ENCODE results near the gene NUDT3. TPM values are rescaled to one million over a fixed set of nuclear protein-coding genes. Genes with fewer than 3 reads are reported as not detected.

NUDT3 gene
- polyA plus RNA-seq, 1 of the 3 experiments (the other 2 are of a cell fraction), result 11.9 TPM

DNA sequence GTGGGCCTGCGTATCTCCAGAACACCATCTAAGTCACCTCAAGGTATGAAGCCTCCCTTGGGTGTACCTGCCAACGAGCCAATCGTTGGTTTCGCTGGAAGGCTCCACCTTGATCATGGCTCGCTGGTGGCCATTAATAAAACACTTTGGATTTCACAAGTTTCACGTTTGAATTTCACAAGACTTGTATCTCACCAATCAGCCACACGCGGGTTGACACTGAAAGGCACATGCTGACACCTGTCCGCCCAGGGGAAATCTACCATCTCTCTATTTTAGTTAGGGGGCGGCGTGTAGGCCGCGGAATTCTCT is 156.4 kb downstream of the NUDT3 start:
- ChIA-PET POLR2A (interaction anchor here (1.0 to 1.7 kb wide), 3 partner anchors 9 to 13 kb away, joined by 3 to 15 read pairs (median 6); partner anchors contain the start of gene SMIM29), CTCF (interaction anchor here (0.7 to 2.0 kb wide), 6 partner anchors 10 to 291 kb away, joined by 4 to 18 read pairs (median 4); no protein-coding TSS in a partner anchor)
- Histone ChIP-seq H3K4me2 (peak overlapping the region; percentile 78; the same call in 1 of the 2 replicates), H3K36me3 (replicated peaks in 1 of 2; ENCODE audit: control insufficient read depth in 1 of 2, insufficient read depth in 2 of 2, low read length in 1 of 2) (peaks cover 0 to 4% of the 10 kb centered on the region in 2 experiments), H2AFZ (ENCODE audit: low read depth) (no peak overlapping the region), H4K20me1 (ENCODE audit: insufficient read depth) (no peaks in the 10 kb centered on the region), H3K4me1 (ENCODE audit: control insufficient read depth in 1 of 2, insufficient read depth in 2 of 2, low read depth in 1 of 2, low read length in 1 of 2) (peaks cover 9 to 18% of the 10 kb centered on the region in 2 experiments), H3F3A (replicated peaks; ENCODE audit: insufficient read depth) (peaks cover 23% of the 10 kb centered on the region), H3K27me3 (ENCODE audit: insufficient read depth) (no peaks in the 10 kb centered on the region), H3K9ac (peak overlapping the region; percentile 67; the same call in 1 of the 2 replicates), H3K9me3 (no peaks in the 10 kb centered on the region), H3K4me3 (ENCODE audit: low read depth in 2 of 2, low read length in 1 of 2) (peak overlapping the region in 1 of 2 experiments; percentile 60; a peak in 2 of 4 replicates), H3K27ac (ENCODE audit: low read depth in 2 of 2, low read length in 1 of 2) (no peak overlapping the region), H3K9me2 (no peaks in the 10 kb centered on the region), H3K79me2 (ENCODE audit: insufficient read depth) (peaks cover 30% of the 10 kb centered on the region)
- no peak for DNase-seq
- no peak for TF ChIP-seq YY1 (IDR thresholded peaks at IDR 0.05; ENCODE audit: low read depth)
- TF ChIP-seq MXI1 (IDR thresholded peaks at IDR 0.05; ENCODE audit: low read depth, low read length), result no peak
- no peak for TF ChIP-seq TCF12 (IDR thresholded peaks at IDR 0.05)
- TF ChIP-seq RAD21 (IDR thresholded peaks at IDR 0.05; ENCODE audit: low read length), result no peak
- TF ChIP-seq JUND (IDR thresholded peaks at IDR 0.05), result no peak
- no peak for TF ChIP-seq MAX (IDR thresholded peaks at IDR 0.05; ENCODE audit: low read depth)
- TF ChIP-seq RCOR1 (IDR thresholded peaks at IDR 0.05; ENCODE audit: low read length), result no peak
- no peak for TF ChIP-seq FOXM1 (IDR thresholded peaks at IDR 0.05; ENCODE audit: low read depth)
- no peak for TF ChIP-seq TEAD4 (IDR thresholded peaks at IDR 0.05; ENCODE audit: borderline replicate concordance, insufficient read depth)
- no peak for TF ChIP-seq MEF2A (IDR thresholded peaks at IDR 0.05; ENCODE audit: borderline replicate concordance, low read depth)
- TF ChIP-seq GATA2 (CRISPR knock-in tag; IDR thresholded peaks at IDR 0.05), result no peak
- no peak for TF ChIP-seq EP300 (IDR thresholded peaks at IDR 0.05; ENCODE audit: borderline replicate concordance in 1 of 2, low read depth in 1 of 2, low read length in 1 of 2)
- TF ChIP-seq IRF3 (IDR thresholded peaks at IDR 0.05; ENCODE audit: low read depth, low read length), result no peak
- TF ChIP-seq, protein P1, sequence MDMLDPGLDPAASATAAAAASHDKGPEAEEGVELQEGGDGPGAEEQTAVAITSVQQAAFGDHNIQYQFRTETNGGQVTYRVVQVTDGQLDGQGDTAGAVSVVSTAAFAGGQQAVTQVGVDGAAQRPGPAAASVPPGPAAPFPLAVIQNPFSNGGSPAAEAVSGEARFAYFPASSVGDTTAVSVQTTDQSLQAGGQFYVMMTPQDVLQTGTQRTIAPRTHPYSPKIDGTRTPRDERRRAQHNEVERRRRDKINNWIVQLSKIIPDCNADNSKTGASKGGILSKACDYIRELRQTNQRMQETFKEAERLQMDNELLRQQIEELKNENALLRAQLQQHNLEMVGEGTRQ (IDR thresholded peaks at IDR 0.05; ENCODE audit: borderline replicate concordance, low read depth, low read length), result no peak
- TF ChIP-seq RXRA (IDR thresholded peaks at IDR 0.05; ENCODE audit: borderline replicate concordance, low read depth), result no peak
- TF ChIP-seq FOSL2 (IDR thresholded peaks at IDR 0.05; ENCODE audit: borderline replicate concordance, low read depth), result no peak
- WGBS (ENCODE audit: low lambda C conversion rate), result 91% methylated on average over 12 of the region's 13 CpGs
